SK-MEL-5 (cell line): ENCODE data around the gene CCNC. TPM values are rescaled to one million over a fixed set of nuclear protein-coding genes. Genes with fewer than 3 reads are reported as not detected.
"Not testable (repeated sequence)": the region's sequence is repeated elsewhere in the genome, so short reads cannot be mapped to it uniquely, and the experiment has no call there.

ENCODE experiments used
- DNase-seq: peaks from one replicate; pipeline ENCODE4 v3.0.0-alpha.2; 2016; ENCODE audit warnings: low read depth, low spot score
- in situ Hi-C: cut with HindIII; loops from 2 replicates; pipeline ENCODE4 v1.10.0; 2016; ENCODE audit warnings: low sequenced_read_pairs, high pct_unique_total_duplicates, low pct_unique_long_range_greater_than_20kb
- total RNA-seq: library from RNA; depleted of rRNA; stranded (reverse); fragments of >200 nt; shearing (Covaris generic); gene quantifications from 2 replicates; pipeline ENCODE4 v1.2.3, GENCODE V29; 2014

CCNC gene
- total RNA-seq, 1 experiment from 2014 or later = 105 TPM

DNA sequence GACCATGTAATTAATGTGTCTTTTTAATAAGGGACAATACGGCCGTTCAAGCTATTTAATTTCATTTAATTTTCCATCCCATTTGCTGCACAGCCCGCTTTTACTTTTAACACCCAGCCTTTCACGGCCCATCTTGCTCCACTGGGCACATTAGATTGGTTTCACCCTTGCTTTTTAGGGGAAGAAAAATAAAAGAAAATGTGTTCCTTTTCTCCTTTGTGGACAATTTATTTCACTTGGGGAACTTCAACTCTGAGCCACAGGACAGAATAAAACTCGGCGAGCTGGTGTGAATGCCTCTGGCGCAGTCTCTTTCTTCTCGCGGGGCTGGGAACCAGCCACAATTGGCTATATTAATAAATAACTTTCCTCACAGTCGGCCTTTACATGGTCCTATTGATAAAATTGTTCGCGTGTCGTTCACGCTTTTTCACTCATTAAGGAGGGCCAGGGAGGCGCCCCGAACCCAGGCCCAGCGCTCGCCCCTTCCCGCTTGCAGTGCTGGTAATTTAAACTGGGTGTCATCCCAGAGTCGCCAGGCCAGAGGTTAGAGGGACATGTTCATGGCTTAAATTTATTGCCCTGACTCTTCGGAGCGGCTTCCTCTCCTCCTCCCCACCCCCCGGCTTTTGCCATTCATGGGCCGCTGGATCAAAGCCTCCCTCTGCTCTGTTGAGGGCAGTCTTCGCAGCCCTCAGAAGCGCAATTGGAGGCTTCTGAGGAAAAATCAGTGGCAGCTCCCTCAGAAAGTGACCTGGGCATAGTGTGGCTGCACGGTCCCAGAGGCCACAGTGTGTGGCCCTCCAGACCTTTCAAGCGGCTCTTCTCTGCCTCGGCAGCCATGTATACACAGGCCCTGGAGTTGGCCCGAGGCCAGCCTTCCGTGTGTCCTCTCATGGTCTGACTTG lies 36.0 kb upstream of the CCNC start:
- in situ Hi-C loops = no loop called here
- no peak for DNase-seq

DNA sequence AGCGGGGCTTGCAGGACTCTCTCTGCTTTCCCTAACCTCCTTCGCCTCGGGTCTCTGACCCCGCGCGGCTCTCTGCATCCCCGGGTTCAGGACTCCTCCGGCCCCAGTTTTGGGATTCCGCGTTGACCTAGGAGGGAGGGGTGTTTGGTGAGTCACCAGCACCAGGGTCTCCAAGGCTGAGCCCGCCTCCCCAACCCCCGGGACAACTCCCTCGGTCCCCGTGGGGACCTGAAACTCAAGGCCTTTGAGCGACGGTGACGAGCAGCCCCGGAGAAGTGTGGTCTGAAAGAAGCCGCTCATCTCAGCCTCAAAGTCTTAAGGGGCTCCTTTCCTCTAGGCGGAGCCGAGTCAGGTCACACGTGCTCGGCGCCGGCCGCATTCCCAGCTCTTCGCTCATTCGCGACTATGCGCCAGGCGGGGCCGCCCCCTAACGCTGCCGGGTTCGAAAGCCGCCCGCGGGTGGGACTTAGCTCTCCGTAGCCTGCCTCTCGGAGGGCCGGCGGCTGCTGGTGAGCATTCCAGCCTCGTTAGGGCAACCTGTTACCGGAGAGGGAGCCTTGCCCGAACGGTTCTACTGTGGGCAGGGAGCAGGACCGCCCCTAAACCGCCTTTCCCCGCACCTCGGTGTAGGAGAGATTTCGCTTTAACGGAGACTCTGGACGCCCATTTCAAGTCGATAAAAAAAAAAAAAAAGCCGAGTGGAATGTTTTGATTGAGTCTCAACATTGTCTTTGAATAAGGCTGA lies 35.1 kb upstream of the CCNC start:
- in situ Hi-C loops = no loop called here
- no peak for DNase-seq

DNA sequence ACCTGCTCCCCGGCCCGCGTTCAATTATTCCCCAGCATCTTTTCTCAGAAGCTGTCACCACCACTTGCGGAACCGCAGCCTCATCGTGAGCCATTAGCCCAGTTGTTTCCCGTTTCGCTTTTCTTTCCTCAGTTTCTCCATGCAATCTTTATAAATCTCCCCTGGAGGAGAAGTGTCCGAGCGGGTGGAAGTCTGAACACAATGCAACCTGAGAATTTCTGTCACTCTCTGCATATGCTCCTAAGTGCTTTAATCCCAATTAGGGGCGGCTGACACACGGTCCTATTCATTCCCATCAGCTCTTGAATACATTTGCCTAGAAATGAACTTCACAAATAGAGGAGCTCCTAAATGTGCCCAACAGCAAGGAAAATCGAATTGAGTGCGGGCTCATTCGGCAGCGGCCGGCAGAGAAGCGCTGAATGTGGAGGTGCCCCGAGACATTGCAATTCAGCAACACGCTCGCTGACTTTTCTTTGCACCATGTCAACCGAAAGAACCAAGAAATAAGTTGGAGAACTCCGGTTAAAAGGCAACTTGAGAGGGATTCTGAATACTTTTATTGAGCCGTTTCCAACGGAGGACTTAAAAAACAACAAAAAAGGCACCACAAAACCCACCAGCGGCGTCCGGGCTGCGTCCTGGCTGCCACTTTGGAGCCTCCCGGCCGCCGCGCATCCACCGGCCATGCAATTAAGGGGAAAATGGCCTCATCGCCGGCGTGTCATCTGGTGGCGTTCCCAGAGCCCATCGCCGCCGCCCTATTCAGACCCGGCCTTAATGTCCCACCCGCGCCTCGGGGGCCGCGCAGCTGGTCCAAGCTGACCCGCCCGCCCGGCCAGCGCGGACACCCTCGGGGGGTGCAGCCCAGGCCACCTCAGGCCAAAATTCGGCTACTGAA lies 34.3 kb upstream of the CCNC start:
- in situ Hi-C loops = no loop called here
- no peak for DNase-seq

DNA sequence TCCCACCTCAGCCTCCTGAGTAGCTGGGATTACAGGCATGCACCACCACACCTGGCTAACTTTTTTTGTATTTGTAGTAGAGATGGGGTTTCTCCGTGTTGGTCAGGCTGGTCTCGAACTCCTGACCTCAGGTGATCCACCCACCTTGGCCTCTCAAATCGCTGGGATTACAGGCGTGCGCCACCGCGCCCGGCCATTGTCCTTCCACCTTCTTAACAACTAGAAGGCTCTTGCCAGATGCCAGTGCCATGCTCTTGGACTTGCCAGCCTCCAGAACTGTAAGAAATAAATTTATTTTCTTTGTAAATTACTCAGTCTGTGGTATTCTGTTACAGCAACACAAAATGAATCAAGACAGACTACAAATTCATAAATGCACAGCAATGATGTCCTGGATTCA lies 26.2 kb upstream of the CCNC start:
- in situ Hi-C loops, DNase-seq: not testable (repeated sequence)

DNA sequence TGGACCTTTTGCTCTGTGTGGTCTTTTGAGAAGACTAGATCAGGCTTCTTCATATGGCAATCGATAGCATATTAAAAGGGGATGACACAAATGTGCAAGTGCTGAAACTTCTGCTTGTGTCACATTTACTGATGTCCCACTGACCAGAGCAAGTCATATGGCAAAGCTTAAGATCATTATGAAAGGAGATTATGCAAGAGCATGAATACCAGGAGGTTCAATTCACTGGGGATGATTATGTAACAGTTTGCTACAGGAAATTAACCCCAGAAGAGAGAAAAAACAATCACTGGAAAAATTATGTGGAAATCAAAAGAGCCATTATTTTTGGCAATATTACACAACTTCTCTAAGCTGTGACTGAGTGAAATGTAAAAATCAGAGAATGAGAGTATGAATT lies 24.4 kb upstream of the CCNC start:
- peak; percentile 86 for DNase-seq
- in situ Hi-C loops = no loop called here

DNA sequence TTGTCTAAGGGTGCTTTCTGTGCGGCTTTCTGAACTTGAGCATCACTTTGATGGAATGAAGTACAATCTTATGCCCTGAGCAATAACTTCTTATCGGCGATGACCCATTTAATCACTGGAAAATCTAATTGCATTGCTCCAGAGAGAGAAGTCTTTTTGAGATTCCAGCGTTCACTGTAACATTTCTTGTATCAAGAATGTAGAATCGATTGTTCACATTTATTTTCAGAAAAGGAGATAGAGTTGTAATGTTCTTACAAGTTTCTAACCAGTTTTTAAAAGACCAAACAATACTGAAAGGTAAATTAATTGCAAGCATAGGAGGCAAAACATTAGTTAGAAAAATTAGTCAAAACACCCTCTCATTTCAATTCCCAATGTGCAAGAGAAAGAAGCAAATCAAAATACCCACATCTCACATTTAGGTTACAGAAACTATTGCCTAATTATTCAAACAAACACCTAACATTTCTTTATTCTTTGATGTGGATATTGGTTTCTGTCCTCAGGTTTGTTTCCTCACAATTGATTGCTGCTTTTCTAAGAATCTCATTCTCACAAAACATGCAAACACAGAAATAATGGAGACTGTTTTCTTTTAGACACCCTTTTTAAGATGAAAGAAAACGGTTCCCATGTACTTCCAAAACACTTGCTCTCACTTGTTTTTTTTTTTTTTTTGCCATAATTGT lies 23.4 kb upstream of the CCNC start:
- DNase-seq = no peak
- in situ Hi-C loops = no loop called here

DNA sequence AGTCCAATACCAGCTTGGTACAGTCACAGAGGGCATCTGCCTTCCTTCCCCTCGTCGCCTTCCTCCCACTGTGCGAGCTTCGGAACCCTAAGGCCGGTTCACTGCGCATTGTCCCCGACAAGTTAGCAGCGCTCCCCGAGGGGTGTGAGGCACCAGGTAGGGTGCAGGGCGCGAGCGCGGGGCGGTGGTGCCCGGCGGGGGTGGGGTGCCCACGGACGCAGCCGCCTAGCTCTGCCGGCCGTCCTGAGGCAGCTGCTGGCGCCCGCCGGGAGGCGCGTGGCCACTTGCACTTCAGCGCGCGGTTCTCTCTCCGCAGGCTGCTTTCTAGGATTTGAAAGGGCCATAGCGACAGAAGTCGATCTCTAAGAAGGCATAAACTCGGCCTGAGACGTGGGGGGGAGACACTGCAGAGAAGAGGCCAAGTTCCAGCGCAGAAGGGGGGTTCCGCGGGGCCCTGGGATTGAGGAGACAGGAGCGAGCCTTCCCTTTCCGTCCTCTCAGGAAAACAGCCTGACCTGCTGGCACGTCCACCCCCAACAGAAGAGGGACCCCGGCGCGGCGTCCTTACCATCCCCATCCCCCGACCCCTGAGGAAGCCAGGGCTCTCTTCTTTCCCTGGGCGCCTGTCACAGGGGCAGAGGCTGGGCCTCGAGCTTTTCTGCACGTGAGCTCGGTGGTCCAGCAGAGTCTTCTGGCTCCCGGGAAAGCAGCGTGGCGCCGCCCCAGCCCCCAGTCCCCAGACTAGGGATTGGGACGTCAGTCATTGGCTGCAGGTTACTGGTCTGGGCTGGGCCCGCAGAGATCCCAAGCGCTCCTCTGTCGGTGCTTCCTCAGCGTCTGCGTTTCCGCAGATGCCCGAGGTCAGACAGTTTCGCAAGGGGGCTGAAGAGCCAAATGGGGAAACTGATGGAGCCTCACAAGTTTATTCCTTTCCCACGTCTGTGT lies 22.5 kb upstream of the CCNC start:
- in situ Hi-C loops = no loop called here
- DNase-seq = no peak

DNA sequence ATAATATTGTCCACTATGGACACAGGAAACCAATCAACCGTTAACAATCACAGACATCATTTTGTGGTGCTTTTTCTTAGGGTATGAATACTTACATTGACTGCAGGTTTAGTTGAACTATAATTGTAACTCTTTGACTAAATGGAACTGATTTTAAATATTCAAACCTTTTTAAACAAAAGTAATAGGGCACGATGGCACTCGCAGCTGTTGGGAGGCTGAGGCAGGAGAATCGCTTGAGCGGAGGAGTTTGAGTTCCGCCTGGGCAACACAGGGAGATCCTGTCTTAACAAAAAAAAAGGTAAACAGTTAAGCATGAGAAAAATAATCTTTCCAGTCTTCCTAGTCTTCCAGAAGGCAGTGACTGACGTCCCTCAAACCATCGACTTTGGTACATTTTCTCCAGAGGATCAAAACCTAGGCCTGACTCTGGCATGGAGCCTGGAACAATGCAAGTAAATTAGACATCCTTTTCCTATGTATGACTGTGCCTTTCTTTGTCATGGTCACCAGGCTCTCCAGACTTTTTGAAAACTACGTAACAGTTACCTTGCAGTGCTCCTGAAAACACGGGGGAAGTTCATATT lies 21.5 kb upstream of the CCNC start:
- DNase-seq = no peak
- in situ Hi-C loops = loop anchor here (10.0 kb wide), 1 partner anchor 55 kb away; no protein-coding TSS in a partner anchor

DNA sequence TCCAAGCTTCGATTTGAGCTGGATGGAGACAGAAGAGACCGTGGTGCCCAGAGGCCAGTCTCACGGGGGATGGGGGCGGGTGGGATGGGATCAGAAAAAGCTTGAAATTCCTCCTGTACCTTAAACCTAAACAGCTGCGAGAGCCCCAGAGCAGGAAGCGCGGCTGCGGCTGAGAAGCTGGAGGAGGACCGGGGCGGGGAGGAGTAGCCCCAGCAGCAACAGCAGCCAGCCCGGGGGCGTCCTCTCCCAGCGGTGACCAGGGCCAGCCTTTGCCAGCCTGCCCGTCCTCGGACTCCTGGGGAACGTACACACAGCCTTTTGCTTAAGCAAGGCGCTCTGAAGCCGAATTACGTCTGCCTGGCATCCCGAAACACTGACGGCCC lies 20.8 kb upstream of the CCNC start:
- in situ Hi-C loops = loop anchor here (10.0 kb wide), 1 partner anchor 54 kb away; no protein-coding TSS in a partner anchor
- peak; percentile 8 for DNase-seq

DNA sequence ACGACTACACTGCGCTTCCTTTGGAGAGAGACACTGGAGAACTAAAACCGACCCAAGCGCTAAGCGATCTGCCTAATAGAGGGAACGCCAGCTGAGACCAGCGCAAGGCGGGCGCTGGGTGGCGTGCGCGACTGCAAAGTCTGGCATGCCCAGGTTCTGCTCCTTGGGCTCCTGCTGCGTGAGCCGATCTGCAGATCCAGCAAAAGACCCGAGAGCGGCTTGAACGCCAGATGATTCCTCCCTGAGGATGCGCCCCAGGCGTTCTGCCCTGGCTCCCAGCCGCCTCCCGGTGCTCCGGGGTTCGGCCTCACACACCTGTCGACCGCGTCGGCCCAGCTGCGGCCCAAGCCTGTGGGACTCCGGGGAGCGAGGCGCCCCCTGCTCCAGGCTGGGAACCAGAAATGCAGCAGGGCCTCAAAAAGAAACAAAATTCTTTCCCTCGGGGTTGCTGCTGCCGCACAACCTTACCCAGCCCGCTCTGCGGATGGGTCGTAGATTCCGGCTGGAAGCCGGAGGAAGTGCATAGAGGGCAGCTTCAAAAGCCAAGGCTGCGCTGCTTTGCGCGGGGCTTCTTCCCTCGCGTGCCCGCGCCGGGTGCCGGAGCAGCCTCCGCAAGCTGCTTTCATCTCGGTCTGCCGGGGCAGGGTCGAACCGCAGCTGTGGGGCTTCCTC lies 20.3 kb upstream of the CCNC start:
- in situ Hi-C loops = loop anchor here (10.0 kb wide), 1 partner anchor 54 kb away; no protein-coding TSS in a partner anchor
- peak; percentile 82 for DNase-seq

DNA sequence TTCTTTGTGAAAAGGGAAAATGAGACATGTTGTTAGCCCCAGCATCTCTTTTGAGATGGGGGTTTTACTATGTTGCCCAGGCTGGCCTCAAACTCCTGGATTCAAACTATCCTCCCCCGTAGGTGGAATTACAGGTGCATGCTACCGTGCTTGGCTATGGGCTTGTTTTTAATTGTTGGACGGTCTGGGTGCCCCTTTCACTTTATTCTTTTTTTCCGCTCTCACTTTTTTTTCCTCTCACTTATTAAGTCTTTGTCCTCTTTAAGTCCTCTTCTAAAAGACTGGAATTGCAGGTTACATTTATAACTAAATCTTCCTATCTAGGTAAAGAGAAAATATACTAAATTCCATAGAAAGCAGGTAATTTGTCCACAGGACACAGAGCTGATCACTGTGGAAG lies 19.3 kb upstream of the CCNC start:
- no peak for DNase-seq
- in situ Hi-C loops = loop anchor here (10.0 kb wide), 1 partner anchor 53 kb away; no protein-coding TSS in a partner anchor

DNA sequence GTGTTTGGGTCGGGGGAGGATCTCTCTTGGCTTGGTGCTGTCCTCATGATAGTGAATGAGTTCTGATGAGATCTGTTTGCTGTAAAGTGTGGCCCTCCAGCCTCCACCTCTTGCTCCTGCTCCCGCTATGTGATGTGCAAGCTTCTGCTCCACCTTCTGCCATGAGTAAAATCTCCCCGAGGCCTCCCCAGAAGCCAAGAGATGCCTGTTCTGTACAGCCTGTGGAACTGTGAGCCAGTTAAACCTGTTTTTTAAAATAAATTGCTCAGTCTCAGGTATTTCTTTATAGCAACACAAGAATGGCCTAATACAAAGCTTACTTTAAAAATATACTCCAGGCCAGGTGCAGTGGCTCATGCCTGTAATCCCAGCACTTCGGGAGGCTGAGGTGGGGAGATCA lies 11.3 kb upstream of the CCNC start:
- in situ Hi-C loops = loop anchor here (10.0 kb wide), 1 partner anchor 45 kb away; no protein-coding TSS in a partner anchor
- no peak for DNase-seq

DNA sequence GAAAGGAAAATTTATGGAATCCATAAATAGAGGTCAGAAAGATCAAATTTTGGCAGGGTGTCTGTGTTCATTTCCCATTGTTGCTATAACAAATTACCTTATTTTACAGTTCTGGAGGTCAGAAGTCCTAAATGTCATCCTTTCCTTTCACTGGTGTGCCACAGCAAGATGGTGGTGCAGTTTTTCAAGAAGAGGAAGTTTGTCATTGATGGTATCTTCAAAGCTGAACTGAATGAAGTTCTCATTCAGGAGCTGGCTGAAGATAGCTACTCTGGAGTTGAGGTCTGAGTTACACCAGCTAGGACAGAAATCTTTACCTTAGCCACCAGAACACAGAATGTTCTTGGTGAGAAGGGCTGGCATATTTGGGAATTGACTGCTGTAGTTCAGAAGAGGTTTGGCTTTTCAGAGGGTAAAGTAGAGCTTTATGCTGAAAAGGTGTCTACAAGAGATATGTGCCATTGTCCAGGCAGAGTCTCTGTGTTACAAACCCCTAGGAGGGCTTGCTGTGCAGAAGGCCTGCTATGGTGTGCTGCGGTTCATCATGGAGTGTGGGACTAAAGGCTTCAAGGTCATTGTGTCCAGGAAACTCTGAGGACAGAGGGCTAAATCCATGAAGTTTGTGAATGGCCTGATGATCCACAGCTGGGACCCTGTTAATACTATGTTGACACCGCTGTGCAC lies 7.2 kb upstream of the CCNC start:
- no peak for DNase-seq
- in situ Hi-C loops = no loop called here

DNA sequence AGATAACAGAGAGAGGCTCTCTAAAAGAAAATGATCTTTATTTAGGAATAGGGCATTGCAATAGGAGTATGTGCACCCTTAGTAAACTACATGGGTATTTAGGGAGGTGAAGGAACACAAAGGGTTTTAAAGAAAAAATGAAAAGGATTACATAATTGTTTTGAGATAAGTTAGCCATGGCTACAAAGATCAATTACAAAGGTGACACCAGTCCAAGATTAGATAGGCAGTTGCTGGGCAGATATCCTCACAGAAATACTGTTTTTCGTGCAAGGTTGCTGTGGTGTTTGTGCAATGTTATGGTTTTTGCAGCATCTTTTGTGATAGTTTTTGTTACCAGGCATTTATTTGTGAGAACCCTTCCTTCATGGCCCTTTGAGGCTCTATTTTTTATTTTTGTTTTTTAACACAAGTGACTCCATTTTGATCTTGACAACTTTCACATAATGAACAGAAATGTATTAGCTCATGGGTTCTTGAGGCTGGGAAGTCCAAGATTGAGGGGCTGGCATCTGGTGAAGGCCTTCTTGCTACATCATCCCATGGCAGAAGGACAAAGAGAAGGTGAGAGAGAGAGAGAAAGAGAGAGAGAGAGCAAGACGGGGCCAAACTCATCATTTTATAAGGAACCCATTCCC lies 5.6 kb upstream of the CCNC start:
- in situ Hi-C loops = no loop called here
- DNase-seq = no peak
